GM23248 (cell line): Measurements from ENCODE around the gene MASP1. TPM values are rescaled to one million over a fixed set of nuclear protein-coding genes. Genes with fewer than 3 reads are reported as not detected.

Experiments used
- DNase-seq: peaks from one replicate; pipeline ENCODE4 v3.0.0-alpha.2; 2015
- H2AFZ ChIP-seq: fragments of 200-600 bp; sonication (generic); 2 replicates; pipeline ENCODE4 v1.6.1; 2016; ENCODE audit warnings: antibody characterized with exemption
- H3F3A ChIP-seq: fragments of 200-600 bp; sonication (generic); 2 replicates; pipeline ENCODE4 v1.6.1; 2016; ENCODE audit warnings: mild to moderate bottlenecking, antibody characterized with exemption, mixed run types; ENCODE audit not compliant: insufficient read depth
- H3K27ac ChIP-seq: fragments of 200-600 bp; sonication (generic); 2 replicates; pipeline ENCODE4 v1.5.1; 2016; ENCODE audit warnings: mild to moderate bottlenecking
- H3K27me3 ChIP-seq: fragments of 200-600 bp; sonication (generic); replicated peaks from 2 replicates; pipeline ENCODE4 v1.6.1; 2016; ENCODE audit warnings: mild to moderate bottlenecking; ENCODE audit not compliant: insufficient read depth
- H3K36me3 ChIP-seq: fragments of 200-600 bp; sonication (generic); 2 replicates; pipeline ENCODE4 v1.6.1; 2016; ENCODE audit warnings: low read depth, mild to moderate bottlenecking
- H3K4me1 ChIP-seq: fragments of 200-600 bp; sonication (generic); 2 replicates; pipeline ENCODE4 v1.6.1; 2016; ENCODE audit warnings: mild to moderate bottlenecking; ENCODE audit not compliant: insufficient read depth
- H3K4me2 ChIP-seq: fragments of 200-600 bp; sonication (generic); one replicate; pipeline ENCODE4 v1.6.1; 2016; ENCODE audit warnings: mild to moderate bottlenecking; ENCODE audit not compliant: unreplicated experiment
- H3K4me3 ChIP-seq: fragments of 200-600 bp; sonication (generic); 2 replicates; pipeline ENCODE4 v1.5.1; 2016; ENCODE audit warnings: mild to moderate bottlenecking
- H3K79me2 ChIP-seq: fragments of 200-600 bp; sonication (generic); 2 replicates; pipeline ENCODE4 v1.6.1; 2016; ENCODE audit warnings: mild to moderate bottlenecking; ENCODE audit not compliant: insufficient read depth
- H3K9ac ChIP-seq: fragments of 200-600 bp; sonication (generic); 2 replicates; pipeline ENCODE4 v1.6.1; 2016; ENCODE audit warnings: mild to moderate bottlenecking
- H3K9me2 ChIP-seq: fragments of 200-600 bp; sonication (generic); 2 replicates; pipeline ENCODE4 v1.6.1; 2016; ENCODE audit warnings: mixed run types, mild to moderate bottlenecking, moderate library complexity; ENCODE audit not compliant: insufficient read depth
- H3K9me3 ChIP-seq: fragments of 200-600 bp; sonication (generic); one replicate; pipeline ENCODE4 v1.6.1; 2017; ENCODE audit warnings: low read depth
- H4K20me1 ChIP-seq: fragments of 200-600 bp; sonication (generic); 2 replicates; pipeline ENCODE4 v1.6.0; 2016; ENCODE audit not compliant: insufficient read depth
- EZH2 ChIP-seq: fragments of 200-600 bp; sonication (generic); IDR thresholded peaks from 2 replicates; pipeline ENCODE4 v1.6.1; 2018; ENCODE audit warnings: antibody characterized with exemption, mild to moderate bottlenecking; ENCODE audit not compliant: insufficient read depth, poor library complexity, severe bottlenecking
- EZH2phosphoT487 ChIP-seq: fragments of 200-600 bp; sonication (generic); IDR thresholded peaks from 2 replicates; pipeline ENCODE4 v1.6.1; 2018; ENCODE audit warnings: antibody characterized with exemption, moderate library complexity, mild to moderate bottlenecking, low read depth; ENCODE audit not compliant: insufficient read depth
- WGBS, 2 experiments: methylation state at CpG; one replicate each; pipeline ENCODE4 v1.1.6; 2015 to 2017; ENCODE audit warnings: low lambda C conversion rate in 2 of 2, low coverage in 1 of 2; ENCODE audit errors: missing lambda C conversion rate in 2 of 2; 5-methylcytosine and 5-hydroxymethylcytosine counted together
- in situ Hi-C: fragments of 300-500 bp; cut with MboI; formaldehyde crosslinking; loops from 2 replicates; pipeline ENCODE4 v1.15.0; 2020
- polyA plus RNA-seq: library from polyadenylated mRNA; unstranded; fragments of >200 nt; fragmentation: Nextera tagmentation; extraction: Ambion mirVana; gene quantifications from 2 replicates; pipeline ENCODE4 v1.2.1, GENCODE V29; 2016
- total RNA-seq: library from RNA; depleted of rRNA; stranded (reverse); fragments of >200 nt; shearing (Covaris generic); gene quantifications from 2 replicates; pipeline ENCODE4 v1.2.3, GENCODE V29; 2014

Gene MASP1
- total and polyA plus RNA-seq, 2 experiments from 2014 or later: 32.8 to 52.3 TPM

- Histone ChIP-seq H3K9ac (no peak overlapping the region), H3K27me3 (no peaks in the 10 kb centered on the region; the same call in 1 of the 2 replicates), H3K9me2 (no peaks in the 10 kb centered on the region), H3K27ac (no peak overlapping the region), H3K4me2 (no peak overlapping the region), H2AFZ (no peak overlapping the region), H4K20me1 (no peaks in the 10 kb centered on the region), H3K36me3 (no peaks in the 10 kb centered on the region), H3F3A (peaks cover 3% of the 10 kb centered on the region; the same call in 1 of the 2 replicates), H3K79me2 (no peaks in the 10 kb centered on the region), H3K9me3 (no peaks in the 10 kb centered on the region), H3K4me1 (peaks cover 6% of the 10 kb centered on the region), H3K4me3 (no peak overlapping the region)
- TF ChIP-seq EZH2phosphoT487: no peak
- no peak for TF ChIP-seq EZH2
- in situ Hi-C loops: no loop called here
- DNase-seq: no peak
- 85% methylated on average over 4 of the region's 4 CpGs for WGBS, 2 experiments
Observed at GRCh38 chr3:187198490-187198889, 93.0 kb downstream of the MASP1 start.

GRCh38 chr3:187197335-187197649 lies 94.2 kb downstream of the MASP1 start, which contains the start of gene RTP1:
Gene RTP1, plus strand, starts transcription at chr3:187197486. Its CDS starts 30 bp downstream, at chr3:187197516.
- Histone ChIP-seq H3K27ac (no peak within 1 kb of the TSS), H3K4me1 (peaks cover 13% of the 10 kb centered on the region), H3K9ac (no peak within 1 kb of the TSS), H3K9me2 (no peaks in the 10 kb centered on the region), H3K9me3 (no peaks in the 10 kb centered on the region), H3K36me3 (no peaks in the 10 kb centered on the region), H3K4me3 (no peak within 1 kb of the TSS), H3F3A (peaks cover 6% of the 10 kb centered on the region; the same call in 1 of the 2 replicates), H3K79me2 (no peaks in the 10 kb centered on the region), H2AFZ (no peak within 1 kb of the TSS), H3K4me2 (no peak within 1 kb of the TSS), H4K20me1 (no peaks in the 10 kb centered on the region), H3K27me3 (no peaks in the 10 kb centered on the region)
- no peak for TF ChIP-seq EZH2
- TF ChIP-seq EZH2phosphoT487: no peak
- DNase-seq: no peak
- 68 to 73% methylated on average over 8 of the region's 8 CpGs for WGBS, 2 experiments
- in situ Hi-C loops: no loop called here

- in situ Hi-C loops: no loop called here
- no peak for DNase-seq
Observed at GRCh38 chr3:187196573-187197334, 94.8 kb downstream of the MASP1 start.

GRCh38 chr3:187193181-187193580 lies 98.4 kb downstream of the MASP1 start:
- Histone ChIP-seq H3K27ac (peak overlapping the region; percentile 31), H3K9ac (no peak overlapping the region), H2AFZ (peak overlapping the region; percentile 63), H3K27me3 (no peaks in the 10 kb centered on the region), H3K9me3 (no peaks in the 10 kb centered on the region), H3K79me2 (no peaks in the 10 kb centered on the region), H3K9me2 (no peaks in the 10 kb centered on the region), H3K4me3 (no peak overlapping the region), H3K36me3 (no peaks in the 10 kb centered on the region), H3K4me2 (peak overlapping the region; percentile 33), H3K4me1 (peaks cover 29% of the 10 kb centered on the region), H3F3A (peaks cover 6% of the 10 kb centered on the region; the same call in 1 of the 2 replicates), H4K20me1 (no peaks in the 10 kb centered on the region)
- DNase-seq: peak; percentile 40
- no peak for TF ChIP-seq EZH2phosphoT487
- no peak for TF ChIP-seq EZH2
- in situ Hi-C loops: no loop called here

More at GRCh38 chr3:187196573-187197334, 94.8 kb downstream of the MASP1 start:
- Histone ChIP-seq H4K20me1 (no peaks in the 10 kb centered on the region), H3K27ac (no peak overlapping the region), H3K9me2 (no peaks in the 10 kb centered on the region), H2AFZ (no peak overlapping the region), H3K9me3 (no peaks in the 10 kb centered on the region), H3K27me3 (no peaks in the 10 kb centered on the region), H3K36me3 (no peaks in the 10 kb centered on the region), H3K4me3 (no peak overlapping the region), H3K4me2 (no peak overlapping the region), H3K79me2 (no peaks in the 10 kb centered on the region), H3K4me1 (peaks cover 13% of the 10 kb centered on the region), H3K9ac (no peak overlapping the region), H3F3A (peaks cover 6% of the 10 kb centered on the region; the same call in 1 of the 2 replicates)
- 63 to 71% methylated on average over 7 of the region's 7 CpGs for WGBS, 2 experiments
- no peak for TF ChIP-seq EZH2phosphoT487
- TF ChIP-seq EZH2: no peak
